ENCODE measurements around the gene DNER. TPM values are rescaled to one million over a fixed set of nuclear protein-coding genes. Genes with fewer than 3 reads are reported as not detected.

The DNER gene
- polyA plus RNA-seq, 1 of the 3 experiments (the other 2 are of a cell fraction), result 1.4 TPM

DNA sequence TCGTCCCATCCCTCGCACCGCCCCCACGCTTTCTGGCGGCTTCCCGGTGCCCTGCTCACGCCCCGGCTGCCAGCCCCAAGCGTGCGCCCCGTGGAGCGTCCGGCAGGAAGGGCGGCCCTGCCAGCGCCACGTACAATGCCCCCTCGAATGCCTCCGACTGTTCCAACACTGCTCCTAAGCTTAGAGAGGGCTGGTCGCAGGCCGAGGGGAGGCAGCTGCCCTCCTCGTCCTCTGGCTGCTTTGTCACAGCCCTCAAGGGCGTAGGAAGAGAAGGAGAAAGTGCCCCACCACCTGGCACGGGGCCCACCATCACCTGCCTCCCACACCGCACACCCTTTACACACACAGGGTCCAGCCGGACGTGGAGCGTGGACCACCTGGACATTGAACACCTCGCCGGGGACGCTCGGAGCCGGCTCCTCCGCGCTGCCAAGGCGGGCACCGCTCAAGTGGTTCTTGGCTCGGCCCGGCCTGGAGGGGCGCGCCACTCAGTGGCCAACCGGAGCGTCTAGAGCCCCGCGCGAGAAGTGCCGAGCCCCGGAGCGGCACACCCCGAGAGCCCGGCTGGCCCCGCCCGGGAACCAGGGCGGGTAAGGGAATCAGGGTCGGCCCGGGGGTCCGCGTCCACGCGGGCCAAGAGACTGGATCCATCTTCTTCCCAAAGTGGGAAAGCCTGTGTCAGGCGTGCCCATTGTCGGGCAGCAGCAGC is 830 bp downstream of the DNER start:
- Histone ChIP-seq H3K79me2 (ENCODE audit: insufficient read depth) (no peaks in the 10 kb centered on the region), H3K4me2 (peak overlapping the region; percentile 47; the same call in 1 of the 2 replicates), H4K20me1 (ENCODE audit: insufficient read depth) (no peaks in the 10 kb centered on the region), H3K9ac (no peak overlapping the region), H2AFZ (ENCODE audit: low read depth) (0 out of 2 replicates have a peak overlapping the region, but pooled peaks have one; percentile 41), H3K4me1 (ENCODE audit: control insufficient read depth in 1 of 2, insufficient read depth in 2 of 2, low read depth in 1 of 2, low read length in 1 of 2) (peaks cover 0 to 17% of the 10 kb centered on the region in 2 experiments; a peak in 1 of 4 replicates), H3K9me3 (no peaks in the 10 kb centered on the region), H3K9me2 (no peaks in the 10 kb centered on the region), H3K27me3 (ENCODE audit: insufficient read depth) (peaks cover 26% of the 10 kb centered on the region; the same call in 1 of the 2 replicates), H3F3A (replicated peaks; ENCODE audit: insufficient read depth) (no peaks in the 10 kb centered on the region), H3K27ac (ENCODE audit: low read depth in 2 of 2, low read length in 1 of 2) (no peak overlapping the region), H3K36me3 (replicated peaks in 1 of 2; ENCODE audit: control insufficient read depth in 1 of 2, insufficient read depth in 2 of 2, low read length in 1 of 2) (no peaks in the 10 kb centered on the region), H3K4me3 (ENCODE audit: low read depth in 2 of 2, low read length in 1 of 2) (peak overlapping the region in 1 of 2 experiments; percentile 57; a peak in 3 of 4 replicates)
- WGBS (ENCODE audit: low lambda C conversion rate), result 11% methylated on average over 28 of the region's 61 CpGs
- DNase-seq, result peak; percentile 87
- ChIA-PET CTCF (interaction anchor here (0.6 to 3.8 kb wide), 13 partner anchors 15 to 583 kb away, joined by 3 to 18 read pairs (median 3); no protein-coding TSS in a partner anchor), POLR2A (no interaction called here)
- TF ChIP-seq TCF12 (IDR thresholded peaks at IDR 0.05), result no peak
- TF ChIP-seq RFX5 (IDR thresholded peaks at IDR 0.05; ENCODE audit: low read length), result no peak
- TF ChIP-seq, protein P1, sequence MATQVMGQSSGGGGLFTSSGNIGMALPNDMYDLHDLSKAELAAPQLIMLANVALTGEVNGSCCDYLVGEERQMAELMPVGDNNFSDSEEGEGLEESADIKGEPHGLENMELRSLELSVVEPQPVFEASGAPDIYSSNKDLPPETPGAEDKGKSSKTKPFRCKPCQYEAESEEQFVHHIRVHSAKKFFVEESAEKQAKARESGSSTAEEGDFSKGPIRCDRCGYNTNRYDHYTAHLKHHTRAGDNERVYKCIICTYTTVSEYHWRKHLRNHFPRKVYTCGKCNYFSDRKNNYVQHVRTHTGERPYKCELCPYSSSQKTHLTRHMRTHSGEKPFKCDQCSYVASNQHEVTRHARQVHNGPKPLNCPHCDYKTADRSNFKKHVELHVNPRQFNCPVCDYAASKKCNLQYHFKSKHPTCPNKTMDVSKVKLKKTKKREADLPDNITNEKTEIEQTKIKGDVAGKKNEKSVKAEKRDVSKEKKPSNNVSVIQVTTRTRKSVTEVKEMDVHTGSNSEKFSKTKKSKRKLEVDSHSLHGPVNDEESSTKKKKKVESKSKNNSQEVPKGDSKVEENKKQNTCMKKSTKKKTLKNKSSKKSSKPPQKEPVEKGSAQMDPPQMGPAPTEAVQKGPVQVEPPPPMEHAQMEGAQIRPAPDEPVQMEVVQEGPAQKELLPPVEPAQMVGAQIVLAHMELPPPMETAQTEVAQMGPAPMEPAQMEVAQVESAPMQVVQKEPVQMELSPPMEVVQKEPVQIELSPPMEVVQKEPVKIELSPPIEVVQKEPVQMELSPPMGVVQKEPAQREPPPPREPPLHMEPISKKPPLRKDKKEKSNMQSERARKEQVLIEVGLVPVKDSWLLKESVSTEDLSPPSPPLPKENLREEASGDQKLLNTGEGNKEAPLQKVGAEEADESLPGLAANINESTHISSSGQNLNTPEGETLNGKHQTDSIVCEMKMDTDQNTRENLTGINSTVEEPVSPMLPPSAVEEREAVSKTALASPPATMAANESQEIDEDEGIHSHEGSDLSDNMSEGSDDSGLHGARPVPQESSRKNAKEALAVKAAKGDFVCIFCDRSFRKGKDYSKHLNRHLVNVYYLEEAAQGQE (IDR thresholded peaks at IDR 0.05; ENCODE audit: low read depth, low read length), result no peak
- peak; percentile 56; the same call in 1 of the 2 replicates for TF ChIP-seq EZH2phosphoT487 (IDR thresholded peaks at IDR 0.05; ENCODE audit: borderline replicate concordance, low read depth)
- no peak for TF ChIP-seq JUND (IDR thresholded peaks at IDR 0.05)
- TF ChIP-seq, protein P2, sequence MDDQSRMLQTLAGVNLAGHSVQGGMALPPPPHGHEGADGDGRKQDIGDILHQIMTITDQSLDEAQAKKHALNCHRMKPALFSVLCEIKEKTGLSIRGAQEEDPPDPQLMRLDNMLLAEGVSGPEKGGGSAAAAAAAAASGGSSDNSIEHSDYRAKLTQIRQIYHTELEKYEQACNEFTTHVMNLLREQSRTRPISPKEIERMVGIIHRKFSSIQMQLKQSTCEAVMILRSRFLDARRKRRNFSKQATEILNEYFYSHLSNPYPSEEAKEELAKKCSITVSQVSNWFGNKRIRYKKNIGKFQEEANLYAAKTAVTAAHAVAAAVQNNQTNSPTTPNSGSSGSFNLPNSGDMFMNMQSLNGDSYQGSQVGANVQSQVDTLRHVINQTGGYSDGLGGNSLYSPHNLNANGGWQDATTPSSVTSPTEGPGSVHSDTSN (IDR thresholded peaks at IDR 0.05), result no peak
- no peak for TF ChIP-seq CHD2 (IDR thresholded peaks at IDR 0.05; ENCODE audit: low read length, partially characterized antibody)
- peak; percentile 29; the same call in 1 of the 2 replicates for TF ChIP-seq RAD21 (IDR thresholded peaks at IDR 0.05; ENCODE audit: low read length)
- TF ChIP-seq GABPA (IDR thresholded peaks at IDR 0.05; ENCODE audit: low read depth), result no peak
- TF ChIP-seq, protein P3, sequence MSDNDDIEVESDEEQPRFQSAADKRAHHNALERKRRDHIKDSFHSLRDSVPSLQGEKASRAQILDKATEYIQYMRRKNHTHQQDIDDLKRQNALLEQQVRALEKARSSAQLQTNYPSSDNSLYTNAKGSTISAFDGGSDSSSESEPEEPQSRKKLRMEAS (IDR thresholded peaks at IDR 0.05; ENCODE audit: low read depth), result no peak
- TF ChIP-seq, protein P4, sequence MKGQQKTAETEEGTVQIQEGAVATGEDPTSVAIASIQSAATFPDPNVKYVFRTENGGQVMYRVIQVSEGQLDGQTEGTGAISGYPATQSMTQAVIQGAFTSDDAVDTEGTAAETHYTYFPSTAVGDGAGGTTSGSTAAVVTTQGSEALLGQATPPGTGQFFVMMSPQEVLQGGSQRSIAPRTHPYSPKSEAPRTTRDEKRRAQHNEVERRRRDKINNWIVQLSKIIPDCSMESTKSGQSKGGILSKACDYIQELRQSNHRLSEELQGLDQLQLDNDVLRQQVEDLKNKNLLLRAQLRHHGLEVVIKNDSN (IDR thresholded peaks at IDR 0.05; ENCODE audit: borderline replicate concordance, low read depth), result no peak
- no peak for TF ChIP-seq SMC3 (IDR thresholded peaks at IDR 0.05; ENCODE audit: low read depth, low read length)
- TF ChIP-seq TAF1 (IDR thresholded peaks at IDR 0.05; ENCODE audit: borderline replicate concordance, low read depth, low read length), result no peak
- TF ChIP-seq RCOR1 (IDR thresholded peaks at IDR 0.05; ENCODE audit: low read length), result no peak
- TF ChIP-seq FOXJ3 (CRISPR knock-in tag; IDR thresholded peaks at IDR 0.05), result 0 out of 2 replicates have a peak, but pooled peaks have one; percentile 41
- no peak for TF ChIP-seq NRF1 (IDR thresholded peaks at IDR 0.05; ENCODE audit: low read depth, low read length)
- no peak for TF ChIP-seq ELF1 (IDR thresholded peaks at IDR 0.05)
- no peak for TF ChIP-seq TEAD4 (IDR thresholded peaks at IDR 0.05; ENCODE audit: borderline replicate concordance, insufficient read depth)
- no peak for TF ChIP-seq POLR2AphosphoS5 (IDR thresholded peaks at IDR 0.05; ENCODE audit: low read depth, low read length)
- no peak for TF ChIP-seq SIN3A (IDR thresholded peaks at IDR 0.05; ENCODE audit: borderline replicate concordance, low read depth, low read length)
- TF ChIP-seq FOXM1 (IDR thresholded peaks at IDR 0.05; ENCODE audit: low read depth), result no peak
- TF ChIP-seq, protein P5, sequence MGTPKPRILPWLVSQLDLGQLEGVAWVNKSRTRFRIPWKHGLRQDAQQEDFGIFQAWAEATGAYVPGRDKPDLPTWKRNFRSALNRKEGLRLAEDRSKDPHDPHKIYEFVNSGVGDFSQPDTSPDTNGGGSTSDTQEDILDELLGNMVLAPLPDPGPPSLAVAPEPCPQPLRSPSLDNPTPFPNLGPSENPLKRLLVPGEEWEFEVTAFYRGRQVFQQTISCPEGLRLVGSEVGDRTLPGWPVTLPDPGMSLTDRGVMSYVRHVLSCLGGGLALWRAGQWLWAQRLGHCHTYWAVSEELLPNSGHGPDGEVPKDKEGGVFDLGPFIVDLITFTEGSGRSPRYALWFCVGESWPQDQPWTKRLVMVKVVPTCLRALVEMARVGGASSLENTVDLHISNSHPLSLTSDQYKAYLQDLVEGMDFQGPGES (IDR thresholded peaks at IDR 0.05; ENCODE audit: low read depth, low read length), result no peak
- TF ChIP-seq, protein P6, sequence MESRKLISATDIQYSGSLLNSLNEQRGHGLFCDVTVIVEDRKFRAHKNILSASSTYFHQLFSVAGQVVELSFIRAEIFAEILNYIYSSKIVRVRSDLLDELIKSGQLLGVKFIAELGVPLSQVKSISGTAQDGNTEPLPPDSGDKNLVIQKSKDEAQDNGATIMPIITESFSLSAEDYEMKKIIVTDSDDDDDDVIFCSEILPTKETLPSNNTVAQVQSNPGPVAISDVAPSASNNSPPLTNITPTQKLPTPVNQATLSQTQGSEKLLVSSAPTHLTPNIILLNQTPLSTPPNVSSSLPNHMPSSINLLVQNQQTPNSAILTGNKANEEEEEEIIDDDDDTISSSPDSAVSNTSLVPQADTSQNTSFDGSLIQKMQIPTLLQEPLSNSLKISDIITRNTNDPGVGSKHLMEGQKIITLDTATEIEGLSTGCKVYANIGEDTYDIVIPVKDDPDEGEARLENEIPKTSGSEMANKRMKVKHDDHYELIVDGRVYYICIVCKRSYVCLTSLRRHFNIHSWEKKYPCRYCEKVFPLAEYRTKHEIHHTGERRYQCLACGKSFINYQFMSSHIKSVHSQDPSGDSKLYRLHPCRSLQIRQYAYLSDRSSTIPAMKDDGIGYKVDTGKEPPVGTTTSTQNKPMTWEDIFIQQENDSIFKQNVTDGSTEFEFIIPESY (IDR thresholded peaks at IDR 0.05; ENCODE audit: borderline replicate concordance, low read depth), result no peak
- no peak for TF ChIP-seq YY1 (IDR thresholded peaks at IDR 0.05; ENCODE audit: low read depth)
- TF ChIP-seq MXI1 (IDR thresholded peaks at IDR 0.05; ENCODE audit: low read depth, low read length), result peak; percentile 15; the same call in 1 of the 2 replicates
